Ishikawa (cell line): ENCODE measurements around the gene RABGAP1.

Source experiments
- CEBPB ChIP-seq: IDR thresholded peaks from 2 replicates; pipeline ENCODE4 v1.6.1; 2012
- CREB1 ChIP-seq: IDR thresholded peaks from 2 replicates; pipeline ENCODE4 v1.6.1; 2012; ENCODE audit warnings: low read depth
- EGR1 ChIP-seq: IDR thresholded peaks from 2 replicates; pipeline ENCODE4 v1.6.1; 2012
- EP300 ChIP-seq: IDR thresholded peaks from 2 replicates; pipeline ENCODE4 v1.6.1; 2012; ENCODE audit warnings: borderline replicate concordance
- FOXM1 ChIP-seq: IDR thresholded peaks from 2 replicates; pipeline ENCODE4 v1.6.1; 2012; ENCODE audit warnings: low read depth, borderline replicate concordance
- NFIC ChIP-seq: IDR thresholded peaks from 2 replicates; pipeline ENCODE4 v1.6.1; 2012
- RAD21 ChIP-seq: IDR thresholded peaks from 2 replicates; pipeline ENCODE4 v1.6.1; 2012; ENCODE audit warnings: low read depth
- TAF1 ChIP-seq: IDR thresholded peaks from 2 replicates; pipeline ENCODE4 v1.6.1; 2012; ENCODE audit warnings: low read depth, mild to moderate bottlenecking
- TCF12 ChIP-seq: IDR thresholded peaks from 2 replicates; pipeline ENCODE4 v1.6.1; 2012; ENCODE audit warnings: low read depth
- TEAD4 ChIP-seq: IDR thresholded peaks from 2 replicates; pipeline ENCODE4 v1.6.1; 2012
- USF1 ChIP-seq: IDR thresholded peaks from 2 replicates; pipeline ENCODE4 v1.6.1; 2012
- YY1 ChIP-seq: IDR thresholded peaks from 2 replicates; pipeline ENCODE4 v1.6.1; 2012; ENCODE audit warnings: low read depth
- ZBTB7A ChIP-seq: IDR thresholded peaks from 2 replicates; pipeline ENCODE4 v1.6.1; 2012; ENCODE audit warnings: low read depth
- TF ChIP-seq, protein P1 (sequence below): IDR thresholded peaks from 2 replicates; pipeline ENCODE4 v1.6.1; 2012; ENCODE audit warnings: low read depth, mild to moderate bottlenecking
- TF ChIP-seq, protein P2 (sequence below): IDR thresholded peaks from 2 replicates; pipeline ENCODE4 v1.6.1; 2012

The RABGAP1 gene

GRCh38 chr9:123087359-123087888 is 146.6 kb downstream of the RABGAP1 start:
- no peak for TF ChIP-seq NFIC
- TF ChIP-seq RAD21 = no peak
- TF ChIP-seq TAF1 = no peak
- TF ChIP-seq, protein P1, sequence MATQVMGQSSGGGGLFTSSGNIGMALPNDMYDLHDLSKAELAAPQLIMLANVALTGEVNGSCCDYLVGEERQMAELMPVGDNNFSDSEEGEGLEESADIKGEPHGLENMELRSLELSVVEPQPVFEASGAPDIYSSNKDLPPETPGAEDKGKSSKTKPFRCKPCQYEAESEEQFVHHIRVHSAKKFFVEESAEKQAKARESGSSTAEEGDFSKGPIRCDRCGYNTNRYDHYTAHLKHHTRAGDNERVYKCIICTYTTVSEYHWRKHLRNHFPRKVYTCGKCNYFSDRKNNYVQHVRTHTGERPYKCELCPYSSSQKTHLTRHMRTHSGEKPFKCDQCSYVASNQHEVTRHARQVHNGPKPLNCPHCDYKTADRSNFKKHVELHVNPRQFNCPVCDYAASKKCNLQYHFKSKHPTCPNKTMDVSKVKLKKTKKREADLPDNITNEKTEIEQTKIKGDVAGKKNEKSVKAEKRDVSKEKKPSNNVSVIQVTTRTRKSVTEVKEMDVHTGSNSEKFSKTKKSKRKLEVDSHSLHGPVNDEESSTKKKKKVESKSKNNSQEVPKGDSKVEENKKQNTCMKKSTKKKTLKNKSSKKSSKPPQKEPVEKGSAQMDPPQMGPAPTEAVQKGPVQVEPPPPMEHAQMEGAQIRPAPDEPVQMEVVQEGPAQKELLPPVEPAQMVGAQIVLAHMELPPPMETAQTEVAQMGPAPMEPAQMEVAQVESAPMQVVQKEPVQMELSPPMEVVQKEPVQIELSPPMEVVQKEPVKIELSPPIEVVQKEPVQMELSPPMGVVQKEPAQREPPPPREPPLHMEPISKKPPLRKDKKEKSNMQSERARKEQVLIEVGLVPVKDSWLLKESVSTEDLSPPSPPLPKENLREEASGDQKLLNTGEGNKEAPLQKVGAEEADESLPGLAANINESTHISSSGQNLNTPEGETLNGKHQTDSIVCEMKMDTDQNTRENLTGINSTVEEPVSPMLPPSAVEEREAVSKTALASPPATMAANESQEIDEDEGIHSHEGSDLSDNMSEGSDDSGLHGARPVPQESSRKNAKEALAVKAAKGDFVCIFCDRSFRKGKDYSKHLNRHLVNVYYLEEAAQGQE = no peak
- no peak for TF ChIP-seq CREB1
- no peak for TF ChIP-seq CEBPB
- no peak for TF ChIP-seq TCF12
- no peak for TF ChIP-seq FOXM1
- no peak for TF ChIP-seq ZBTB7A
- TF ChIP-seq, protein P2, sequence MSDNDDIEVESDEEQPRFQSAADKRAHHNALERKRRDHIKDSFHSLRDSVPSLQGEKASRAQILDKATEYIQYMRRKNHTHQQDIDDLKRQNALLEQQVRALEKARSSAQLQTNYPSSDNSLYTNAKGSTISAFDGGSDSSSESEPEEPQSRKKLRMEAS = no peak
- no peak for TF ChIP-seq USF1
- TF ChIP-seq YY1 = no peak
- no peak for TF ChIP-seq EGR1
- TF ChIP-seq TEAD4 = no peak
- no peak for TF ChIP-seq EP300

DNA sequence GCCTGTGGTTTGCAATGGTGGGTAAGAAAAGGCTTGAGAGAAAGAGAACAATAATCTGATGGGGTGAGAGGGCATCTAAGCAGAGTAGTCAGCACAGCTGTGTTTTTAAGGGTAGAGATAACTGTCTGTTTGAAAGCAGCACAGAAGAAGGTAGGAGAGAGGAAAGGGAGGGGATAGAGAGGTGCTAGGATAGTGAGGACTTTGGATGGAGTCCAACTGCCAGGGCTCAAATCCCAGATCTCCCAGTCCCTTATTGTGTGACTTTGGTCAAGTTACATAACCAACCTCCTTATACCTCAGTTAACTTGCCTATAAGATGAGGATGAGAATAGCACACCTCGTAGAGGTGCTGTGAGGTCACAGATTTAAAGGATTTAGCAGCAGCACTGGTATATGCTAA is 148.2 kb downstream of the RABGAP1 start:
- TF ChIP-seq CREB1 (no peak), USF1 (no peak), EP300 (no peak), FOXM1 (no peak), TAF1 (no peak), YY1 (no peak), NFIC (no peak), TCF12 (no peak), TEAD4 (no peak), RAD21 (no peak), EGR1 (no peak), CEBPB (no peak), ZBTB7A (no peak)
- TF ChIP-seq, protein P1 = no peak
- TF ChIP-seq, protein P2 = no peak

GRCh38 chr9:123089790-123090189 is 149.0 kb downstream of the RABGAP1 start:
- TF ChIP-seq YY1 = no peak
- no peak for TF ChIP-seq USF1
- TF ChIP-seq CEBPB = no peak
- TF ChIP-seq EGR1 = no peak
- no peak for TF ChIP-seq ZBTB7A
- no peak for TF ChIP-seq NFIC
- TF ChIP-seq TAF1 = no peak

DNA sequence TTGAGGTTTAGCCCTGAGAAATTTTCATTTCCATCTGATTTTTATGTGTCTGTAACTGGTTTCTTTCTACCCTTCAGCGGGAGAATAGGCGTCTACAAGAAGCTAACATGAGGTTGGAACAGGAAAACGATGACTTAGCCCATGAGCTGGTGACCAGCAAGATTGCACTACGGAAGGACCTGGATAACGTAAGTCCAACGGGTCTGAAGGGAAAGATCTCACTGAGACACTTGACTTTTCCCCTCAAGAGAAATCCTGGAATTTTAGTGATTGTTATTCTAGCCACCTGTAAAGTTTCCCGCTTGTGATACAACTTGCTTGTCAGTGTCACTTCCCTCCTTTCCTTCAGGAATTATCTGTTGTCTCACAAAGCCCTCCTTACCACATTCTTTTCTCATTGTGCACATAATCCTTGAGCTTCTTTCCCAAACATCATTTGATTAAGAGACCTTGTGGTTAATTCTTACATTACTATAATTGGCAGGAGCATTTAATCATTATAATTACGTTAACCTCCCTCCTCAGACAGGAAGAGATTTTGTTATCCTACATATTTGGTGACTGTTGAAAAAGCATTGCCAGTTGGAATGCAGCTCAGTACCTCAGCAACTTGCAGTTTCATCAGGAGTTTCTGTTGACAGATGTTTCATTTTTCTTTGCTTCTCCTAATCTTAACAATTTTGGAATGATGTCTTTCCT is 149.5 kb downstream of the RABGAP1 start:
- no peak for TF ChIP-seq TEAD4
- TF ChIP-seq, protein P2 = no peak
- no peak for TF ChIP-seq RAD21
- no peak for TF ChIP-seq TCF12
- no peak for TF ChIP-seq ZBTB7A
- no peak for TF ChIP-seq CEBPB
- TF ChIP-seq EP300 = no peak
- TF ChIP-seq NFIC = no peak
- TF ChIP-seq YY1 = no peak
- TF ChIP-seq USF1 = no peak

DNA sequence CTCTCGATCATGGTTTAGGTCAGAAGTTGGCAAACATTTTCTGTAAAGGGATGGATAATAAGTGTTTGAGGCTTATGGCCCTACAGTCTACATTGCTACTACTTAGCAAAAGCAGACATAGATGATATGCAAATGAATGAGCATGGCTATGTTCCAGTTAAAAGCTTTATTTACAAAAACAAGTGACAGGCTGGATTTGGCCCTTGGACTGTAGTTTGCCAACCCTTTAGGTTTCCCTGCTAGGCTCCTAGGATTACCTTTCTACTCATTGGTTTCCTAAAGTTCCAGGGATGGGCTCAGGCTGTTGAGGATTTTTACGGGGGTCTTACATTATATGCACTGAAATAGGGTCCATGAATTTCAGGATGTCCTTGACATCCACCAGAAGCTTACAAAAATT is 150.1 kb downstream of the RABGAP1 start:
- TF ChIP-seq TAF1 (no peak), USF1 (no peak), FOXM1 (no peak), YY1 (no peak), EP300 (no peak), RAD21 (no peak), TCF12 (no peak), CREB1 (no peak), TEAD4 (no peak), EGR1 (no peak), ZBTB7A (no peak), CEBPB (no peak)
- TF ChIP-seq, protein P2 = no peak
- TF ChIP-seq, protein P1 = no peak
